HG02840 (cell line): ENCODE results near the gene SOHLH1.
"Not testable (repeated sequence)": the region's sequence is repeated elsewhere in the genome, so short reads cannot be mapped to it uniquely, and the experiment has no call there.

Source experiments
- ATAC-seq: cut with Tn5 transposase; IDR thresholded peaks from one replicate; pipeline ENCODE4 v1.9.1; 2021; ENCODE audit warnings: mild to moderate bottlenecking, moderate library complexity, moderate number of reproducible peaks; ENCODE audit not compliant: unreplicated experiment, low FRiP score

SOHLH1 gene

DNA sequence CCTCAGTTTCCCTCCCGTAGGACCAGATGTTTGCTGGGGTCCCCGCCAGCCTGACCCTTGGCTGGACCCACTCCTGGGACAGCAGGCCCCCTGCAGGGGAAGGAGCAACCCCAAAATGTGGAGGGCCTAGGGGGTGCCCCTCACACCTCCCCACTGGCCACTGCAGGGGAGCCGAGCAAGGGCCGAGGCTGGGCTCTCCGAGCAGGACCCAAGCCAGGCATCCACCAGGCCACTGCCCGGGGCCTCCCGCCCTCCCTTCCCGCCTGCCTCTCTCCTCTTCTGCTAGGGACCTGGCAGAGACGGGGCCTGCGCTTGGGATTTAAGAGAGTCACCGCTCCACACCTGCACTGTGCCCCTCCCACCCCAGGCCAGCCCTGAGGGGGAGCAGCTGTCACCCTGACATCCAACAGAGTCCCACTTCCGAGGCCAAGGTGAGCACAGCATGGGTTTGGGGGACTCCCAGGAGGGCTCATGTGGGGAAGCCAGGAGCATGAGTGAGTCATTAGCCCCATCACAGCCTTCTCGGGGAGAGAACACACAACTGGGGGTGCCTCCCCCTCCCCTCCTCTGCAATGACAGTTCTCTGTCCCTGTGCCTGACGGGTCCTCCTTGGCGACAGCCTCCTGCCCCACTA lies 15.8 kb downstream of the SOHLH1 start:
- no peak for ATAC-seq

DNA sequence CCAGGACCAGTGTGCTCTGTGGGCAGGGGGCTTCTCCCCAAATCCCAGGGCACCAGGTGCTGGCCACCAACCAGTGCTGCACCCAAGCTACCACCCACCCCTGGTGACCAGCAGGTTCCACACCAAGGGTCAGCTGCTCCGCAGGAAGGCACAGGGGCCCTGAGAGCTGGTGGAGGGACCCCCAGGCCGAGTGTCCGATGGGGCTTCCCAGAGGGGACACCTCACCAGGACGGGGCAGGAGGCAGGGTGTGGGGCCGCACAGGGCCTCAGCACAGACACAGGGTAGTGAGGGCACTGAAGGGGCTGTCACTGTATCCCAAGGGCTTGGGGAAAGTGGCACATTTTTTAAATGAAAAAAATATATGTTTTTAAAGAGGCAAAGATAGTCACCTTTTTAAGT lies 18.1 kb downstream of the SOHLH1 start:
- ATAC-seq, result no peak

DNA sequence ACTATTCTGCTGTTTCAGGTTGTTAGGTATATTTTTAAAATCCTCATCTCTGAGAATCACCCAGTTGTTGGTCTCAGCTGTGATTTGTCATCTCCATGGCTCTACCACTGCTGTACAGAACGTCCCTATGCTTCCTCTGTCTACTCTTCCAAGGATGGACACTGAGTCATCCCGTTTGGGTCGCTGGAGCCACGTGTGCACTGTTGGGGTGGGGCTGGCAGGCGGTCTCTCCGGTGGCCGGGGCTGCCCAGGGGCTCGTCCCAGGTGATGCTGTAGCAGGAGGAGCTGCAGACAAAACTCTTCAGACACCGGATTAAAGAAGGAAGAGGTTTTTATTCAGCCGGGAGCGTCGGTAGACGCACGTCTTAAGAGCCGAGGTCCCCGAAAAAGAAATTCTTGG lies 19.2 kb downstream of the SOHLH1 start:
- ATAC-seq, result no peak

DNA sequence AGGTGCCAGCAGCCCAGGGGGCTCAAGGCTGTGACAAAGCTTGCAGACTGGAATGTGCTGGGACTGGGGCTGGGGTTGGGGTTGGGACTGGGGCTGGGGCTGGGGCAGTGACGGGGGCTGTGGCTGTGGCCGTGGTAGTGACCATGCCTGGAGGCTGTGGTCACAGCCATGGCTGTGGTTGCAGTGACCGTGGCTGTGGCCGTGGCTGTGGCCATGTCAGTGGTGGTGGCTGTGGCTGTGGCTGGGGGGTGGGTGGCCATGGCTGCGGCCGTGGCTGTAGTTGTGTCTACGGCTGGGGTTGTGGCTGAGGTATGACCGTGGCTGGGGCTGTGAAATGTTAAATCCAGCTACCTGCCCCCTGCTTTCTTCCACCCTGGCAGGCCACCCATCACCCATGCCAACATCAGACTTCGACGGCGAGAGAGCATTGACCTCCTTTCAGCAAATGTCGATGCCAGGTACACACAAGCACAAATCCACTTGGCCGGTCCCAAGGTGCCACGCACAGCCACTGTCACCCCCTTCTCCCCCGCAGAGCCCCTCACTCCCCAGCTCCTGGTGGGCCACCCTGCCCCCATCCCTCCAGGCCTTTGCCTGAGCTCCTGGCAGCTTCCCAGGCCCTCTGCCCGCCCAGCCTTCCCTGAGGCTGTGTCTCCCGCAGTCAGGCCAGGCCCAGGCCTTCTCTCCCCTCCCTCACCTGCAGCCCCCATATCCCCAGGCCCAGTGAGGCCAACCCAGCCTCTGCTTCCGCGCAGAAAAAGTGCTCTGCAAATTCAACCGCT lies 20.9 kb downstream of the SOHLH1 start:
- no peak for ATAC-seq

DNA sequence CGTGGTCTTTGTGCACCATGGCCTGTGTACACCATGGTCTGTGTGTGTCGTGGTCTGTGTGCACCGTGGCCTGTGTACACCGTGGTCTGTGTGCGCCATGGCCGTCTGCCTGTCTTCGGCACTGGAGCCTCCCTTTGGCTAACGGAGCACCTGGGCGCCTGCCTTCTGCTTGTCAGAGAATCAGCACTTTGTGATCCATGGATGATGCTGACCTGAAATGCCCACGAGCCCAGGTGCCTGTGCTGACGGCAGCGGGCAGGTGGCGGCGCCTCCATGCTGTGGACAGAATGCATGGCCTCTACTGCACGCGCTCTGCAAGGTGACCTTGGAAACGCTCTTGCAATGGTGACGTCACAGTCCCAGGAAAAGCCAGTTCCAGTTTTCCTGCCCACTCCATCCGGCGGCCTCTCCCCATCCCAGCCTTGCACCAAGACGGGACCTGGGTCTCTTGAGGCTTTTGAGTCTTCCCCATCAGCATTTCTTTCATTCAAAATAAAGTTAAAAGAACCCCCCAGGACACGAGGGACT lies 21.6 kb downstream of the SOHLH1 start:
- ATAC-seq, result no peak

DNA sequence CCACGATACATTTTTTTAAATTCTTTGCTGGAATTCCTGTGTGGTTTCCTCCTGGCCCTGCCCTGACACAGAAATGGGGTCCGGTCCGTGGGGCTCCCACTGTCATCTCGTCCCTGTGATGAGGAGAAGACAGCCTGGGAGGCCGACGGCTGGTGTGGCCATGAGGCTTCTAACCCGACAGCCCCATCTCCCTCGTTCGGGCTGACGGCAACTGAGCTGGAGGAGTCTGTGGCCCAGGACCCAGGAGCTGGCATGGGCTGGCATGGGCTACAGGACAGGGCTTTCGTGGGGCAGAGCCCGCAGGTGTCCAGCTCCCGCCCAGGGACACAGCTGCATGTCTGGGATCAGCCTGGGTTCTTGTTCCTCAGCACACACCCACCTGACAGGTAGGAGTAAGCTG lies 22.4 kb downstream of the SOHLH1 start:
- ATAC-seq, result no peak

DNA sequence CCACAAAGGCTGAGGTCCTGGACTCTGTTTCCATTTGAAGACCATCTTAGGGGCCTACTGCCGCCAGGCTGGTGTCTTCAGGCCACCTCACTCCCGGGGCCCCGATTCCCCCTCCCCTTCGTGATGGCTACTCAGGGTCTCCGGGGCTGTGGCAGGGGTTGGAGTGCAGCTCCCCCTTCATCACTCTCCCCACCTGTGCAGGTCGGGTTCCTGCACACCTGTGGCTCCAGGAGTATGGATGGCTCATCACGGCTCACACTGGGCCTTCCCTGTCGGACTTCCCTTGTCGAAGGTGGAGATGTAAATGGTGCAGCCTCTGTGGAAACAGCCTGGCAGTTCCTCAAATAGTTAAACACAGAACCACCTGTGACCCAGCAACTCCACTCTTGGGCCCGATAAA lies 24.3 kb downstream of the SOHLH1 start:
- no peak for ATAC-seq

DNA sequence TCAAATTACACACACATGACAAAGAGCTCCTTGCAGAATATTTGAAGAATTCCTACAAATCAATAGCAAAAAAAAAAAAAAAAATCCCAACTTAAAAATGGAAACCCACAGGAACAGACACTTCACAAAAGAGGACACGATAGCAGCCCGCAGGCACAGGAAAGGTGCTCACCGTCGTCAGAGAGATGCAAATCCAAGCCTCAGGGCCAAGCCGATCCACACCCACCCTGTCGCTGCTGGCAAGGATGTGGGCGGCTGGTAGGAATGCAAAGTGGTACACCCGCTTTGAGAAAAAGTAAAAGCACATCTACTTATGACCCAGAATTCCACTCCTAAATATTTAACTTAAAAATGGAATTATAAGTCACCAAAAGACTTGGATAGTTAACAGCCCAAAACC lies 25.3 kb downstream of the SOHLH1 start:
- no peak for ATAC-seq

DNA sequence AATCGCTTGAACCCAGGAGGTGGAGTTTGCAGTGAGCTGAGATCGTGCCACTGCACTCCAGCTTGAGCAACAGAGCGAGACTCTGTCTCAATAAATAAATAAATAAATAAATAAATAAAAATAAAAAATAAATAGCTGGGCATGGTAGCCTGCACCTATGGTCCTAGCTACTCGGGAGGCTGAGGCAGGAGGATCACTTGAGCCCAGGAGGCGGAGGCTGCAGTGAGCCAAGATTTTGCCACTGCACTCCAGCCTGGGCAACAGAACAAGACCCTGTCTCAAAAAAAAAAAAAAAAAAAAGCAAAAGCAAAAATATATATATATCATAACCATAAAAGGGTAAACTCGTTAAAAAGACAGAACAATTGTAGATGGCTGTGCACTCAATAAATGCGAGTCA lies 26.5 kb downstream of the SOHLH1 start:
- ATAC-seq, result not testable (repeated sequence)

DNA sequence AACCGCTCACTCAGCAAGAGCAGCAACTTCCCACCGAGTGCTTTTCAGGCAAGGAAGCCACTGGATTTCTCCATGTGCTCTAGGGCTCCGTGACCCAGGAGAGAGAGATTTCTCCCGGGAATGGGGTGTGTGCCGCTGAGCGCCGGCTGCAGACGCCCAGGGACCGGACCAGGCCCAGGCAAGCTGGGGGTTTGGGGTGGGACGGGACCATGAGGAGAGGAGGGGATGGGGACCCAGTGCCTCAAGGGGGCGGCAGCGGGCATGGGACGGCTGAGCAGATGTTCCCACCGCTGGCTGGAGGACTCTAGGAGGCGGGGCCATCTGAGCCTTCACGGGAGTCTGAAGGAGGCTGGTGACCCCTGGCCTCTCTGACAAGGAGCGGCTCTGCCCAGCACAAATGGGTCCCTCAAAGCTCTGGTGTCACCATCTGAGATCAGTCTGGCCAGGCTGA lies 27.7 kb downstream of the SOHLH1 start:
- ATAC-seq, result no peak

DNA sequence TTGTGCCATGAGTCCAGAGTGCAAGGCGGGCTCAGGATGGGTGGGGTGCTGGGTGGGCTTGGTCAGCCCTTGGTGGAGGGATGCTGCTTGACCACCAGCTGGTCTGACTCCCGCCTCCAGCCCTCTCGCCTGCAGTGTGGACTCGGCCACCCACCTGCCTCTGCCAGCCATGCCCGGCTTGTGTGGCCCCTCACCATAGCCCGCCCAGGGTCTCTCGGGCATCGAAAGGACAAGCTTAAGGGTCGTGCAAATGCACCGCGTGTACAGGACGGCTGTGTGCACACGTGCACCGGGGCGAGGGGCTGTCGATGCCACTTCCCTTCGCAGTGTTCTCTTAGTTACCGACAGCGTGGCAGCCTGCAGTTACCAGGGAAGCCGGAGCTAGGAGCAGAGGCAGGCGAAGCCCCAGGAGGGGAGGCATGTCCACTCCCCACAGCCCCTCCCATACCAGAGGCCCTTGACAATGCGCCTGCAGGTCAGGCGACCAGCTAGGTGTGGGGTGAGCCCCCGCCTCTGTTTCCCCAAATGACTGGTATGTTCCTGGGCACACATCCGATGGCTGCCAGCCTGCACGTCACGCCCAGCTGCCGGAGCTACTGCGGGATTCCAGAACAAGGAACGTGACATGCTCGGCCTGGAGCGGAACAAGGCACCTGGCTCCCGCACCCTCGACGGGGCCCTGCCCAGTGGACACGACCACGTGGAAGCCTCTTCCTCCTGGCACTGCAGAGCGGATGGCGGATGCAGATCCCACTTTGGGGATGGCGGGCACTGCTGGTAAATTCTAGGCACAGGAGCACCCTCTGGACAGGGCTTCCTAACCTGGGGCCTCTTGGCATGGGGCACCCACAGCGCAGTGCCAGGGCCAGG lies 28.3 kb downstream of the SOHLH1 start:
- ATAC-seq, result no peak

DNA sequence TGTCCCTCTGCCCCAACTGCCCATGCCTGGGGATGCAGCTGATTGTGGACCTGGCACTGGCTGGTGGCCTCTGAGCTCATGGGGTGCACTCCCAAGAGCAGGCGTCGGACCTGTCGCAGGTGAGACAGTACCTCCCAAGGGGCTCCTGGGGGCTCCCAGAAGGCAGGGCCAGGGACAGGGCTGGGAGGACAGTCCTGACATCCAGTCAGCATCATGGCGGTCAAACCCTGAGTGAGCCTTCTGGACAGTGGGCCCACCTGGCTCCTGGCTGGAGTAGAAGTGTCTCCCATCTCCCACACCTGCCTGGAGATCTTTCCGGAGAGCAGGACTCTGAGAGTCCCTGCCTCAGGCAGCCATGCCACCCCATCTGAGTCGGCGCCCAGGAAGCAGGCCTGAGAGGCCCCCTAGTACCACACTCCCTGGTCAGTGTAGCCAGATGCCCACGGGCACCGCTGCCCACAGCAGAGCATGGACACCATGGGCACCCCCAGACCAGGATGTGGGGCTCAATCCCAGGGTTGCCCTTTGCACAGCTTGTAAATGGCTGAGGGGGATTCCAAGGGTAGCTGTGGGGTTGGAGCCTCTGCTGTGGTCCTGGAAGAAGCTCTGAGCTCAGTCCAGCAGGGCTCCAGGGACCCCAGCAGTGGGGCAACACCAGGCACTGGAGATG lies 29.5 kb downstream of the SOHLH1 start:
- no peak for ATAC-seq

DNA sequence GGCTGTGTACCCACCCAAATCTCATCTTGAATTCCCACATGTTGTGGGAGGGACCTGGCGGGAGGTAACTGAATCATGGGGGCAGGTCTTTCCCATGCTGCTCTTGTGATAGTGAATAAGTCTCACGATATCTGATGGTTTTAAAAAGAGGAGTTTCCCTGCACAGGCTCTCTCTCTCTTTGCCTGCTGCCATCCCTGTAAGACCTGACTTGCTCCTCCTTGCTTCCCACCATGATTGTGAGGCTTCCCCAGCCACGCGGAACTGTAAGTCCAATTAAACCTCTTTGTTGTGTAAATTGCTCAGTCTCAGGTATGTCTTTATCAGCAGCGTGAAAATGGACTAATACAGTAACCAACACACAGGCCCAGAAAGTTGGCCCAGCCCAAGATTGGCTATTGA lies 30.3 kb downstream of the SOHLH1 start:
- ATAC-seq, result not testable (repeated sequence)

DNA sequence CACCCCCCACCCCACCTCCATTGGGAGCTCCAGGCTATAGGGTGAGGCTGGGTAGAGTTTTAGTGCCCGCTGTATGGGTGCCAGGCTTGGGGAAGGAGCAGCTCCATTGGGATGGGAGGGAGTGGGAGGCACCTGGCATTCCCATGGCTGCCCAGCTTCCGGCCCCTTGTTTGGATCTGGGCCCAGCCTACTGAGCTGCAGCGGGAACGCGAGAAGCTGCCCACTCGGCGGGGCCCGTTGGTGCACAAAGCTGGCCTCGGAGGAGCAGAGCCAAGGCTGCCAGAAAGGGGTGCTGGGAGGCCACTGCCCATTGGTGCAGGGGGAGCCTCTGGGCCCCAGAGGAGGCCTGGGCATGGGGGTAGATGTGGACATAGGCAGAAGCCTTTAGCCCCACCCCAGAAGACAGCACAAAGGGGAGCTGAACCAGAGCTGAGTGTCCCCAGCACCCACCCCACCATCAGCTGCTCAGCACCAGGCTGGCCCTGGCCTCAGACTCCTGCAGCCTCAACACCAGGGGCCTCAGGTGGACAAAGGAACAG lies 31.7 kb downstream of the SOHLH1 start:
- ATAC-seq, result no peak

DNA sequence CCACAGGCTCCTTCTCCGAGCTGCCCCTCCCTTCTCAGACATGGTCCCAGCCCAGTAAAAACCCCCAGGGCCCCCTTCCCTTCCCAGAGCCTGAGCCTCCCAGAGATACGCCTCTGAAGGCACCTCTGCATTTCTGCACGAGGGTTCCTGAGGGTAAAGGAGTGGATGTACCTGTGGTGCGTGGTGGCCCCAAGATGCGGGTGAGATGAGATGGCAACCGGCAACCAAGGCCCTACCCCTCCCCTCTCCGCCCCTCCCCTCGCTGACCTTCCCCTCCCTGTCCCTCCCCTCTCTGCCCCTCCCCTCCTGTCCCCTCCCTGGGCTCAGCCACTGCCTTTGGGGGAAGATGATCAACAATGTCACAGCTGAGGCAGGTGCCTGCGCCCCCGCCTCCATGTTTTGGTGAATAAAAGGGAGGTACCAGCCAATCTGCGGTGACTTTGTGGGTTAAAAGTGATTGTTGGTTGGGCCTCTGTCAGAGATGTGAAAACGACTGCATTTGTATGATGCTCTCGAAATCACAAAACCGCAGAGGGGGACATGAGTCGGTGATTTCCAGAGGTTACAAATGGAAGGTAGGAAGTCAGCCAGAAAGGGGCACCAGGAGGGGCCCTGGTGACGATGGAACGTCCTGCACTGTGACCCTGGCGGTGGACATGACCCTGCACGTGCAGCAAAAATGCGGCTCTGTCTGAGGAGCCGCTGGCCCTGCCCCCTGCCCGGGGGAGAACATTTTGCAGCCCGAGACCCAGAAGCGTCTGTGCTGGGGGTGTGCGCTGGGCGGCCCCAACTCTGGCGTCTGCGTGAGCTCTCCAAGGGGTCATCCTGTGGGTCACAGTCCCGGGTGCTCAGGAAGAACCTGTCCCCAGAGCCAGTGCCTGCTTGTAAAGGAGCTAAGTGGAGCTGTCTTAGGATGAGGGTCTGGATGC lies 32.5 kb downstream of the SOHLH1 start:
- ATAC-seq, result no peak

DNA sequence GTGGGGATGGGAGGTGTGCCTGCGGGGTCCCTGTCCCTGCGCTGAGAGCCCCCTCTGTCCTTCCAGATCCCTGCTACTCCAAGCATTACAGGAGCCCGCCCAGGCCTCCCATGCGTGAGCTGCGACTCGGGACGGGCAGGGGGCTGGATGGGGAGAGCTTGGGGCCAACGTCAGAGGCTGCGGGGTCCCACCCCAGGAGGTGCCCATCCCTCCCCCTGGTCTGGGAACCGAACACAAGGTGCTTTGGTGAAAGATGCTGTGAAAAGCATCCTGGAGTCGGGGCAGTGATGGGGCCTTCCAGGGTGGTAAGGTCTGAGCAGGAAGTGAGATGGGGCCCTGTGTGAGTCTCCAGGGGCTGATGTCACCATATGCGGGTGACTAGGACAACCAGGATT lies 33.5 kb downstream of the SOHLH1 start:
- ATAC-seq, result no peak

DNA sequence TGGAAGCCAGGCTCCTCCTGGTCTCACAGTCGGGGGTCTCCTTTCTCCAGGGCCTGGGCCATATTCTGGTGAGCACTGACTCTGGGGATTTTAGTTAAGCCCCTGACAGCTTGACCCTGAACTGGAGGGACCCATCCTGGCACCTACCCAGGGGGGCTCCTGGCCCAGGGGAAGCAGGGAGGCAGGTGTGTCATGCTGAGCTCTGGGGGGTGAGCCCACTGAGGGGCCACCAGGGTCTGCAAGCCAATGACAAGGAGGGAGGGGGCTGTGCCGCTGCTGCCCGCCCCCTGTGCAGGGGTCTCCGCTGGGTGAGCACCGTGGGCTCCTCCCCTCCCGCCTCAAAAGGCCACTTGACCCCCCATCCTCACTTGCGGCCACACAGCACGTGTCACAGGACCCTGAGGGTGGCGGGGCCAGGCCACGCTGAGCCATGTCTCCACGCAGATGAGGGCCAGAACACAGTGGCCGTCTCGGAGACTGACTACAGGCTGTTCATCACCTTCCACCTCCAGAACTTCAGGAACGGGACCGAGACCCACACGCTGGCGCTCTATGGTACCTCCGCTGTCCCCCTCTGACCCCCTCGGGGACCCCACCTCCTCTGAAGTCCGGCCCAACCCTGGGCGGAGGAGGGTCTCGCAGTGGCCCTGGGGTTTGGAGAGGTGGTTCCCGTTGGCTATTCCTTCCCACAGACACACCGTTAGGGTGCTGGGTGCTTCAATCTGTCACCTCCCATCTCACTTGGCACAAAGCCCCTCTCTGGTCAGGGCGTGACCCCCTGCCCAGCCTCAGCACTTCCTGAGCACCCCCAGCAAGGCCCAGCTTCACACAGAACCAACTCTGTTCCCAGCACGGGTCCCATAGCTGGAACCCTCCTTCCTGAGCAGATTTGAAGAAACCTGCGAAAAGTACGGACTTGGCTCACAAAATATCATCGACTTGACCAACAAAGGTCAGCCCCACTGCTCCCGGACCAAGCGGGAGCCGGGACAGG lies 34.2 kb downstream of the SOHLH1 start:
- no peak for ATAC-seq

DNA sequence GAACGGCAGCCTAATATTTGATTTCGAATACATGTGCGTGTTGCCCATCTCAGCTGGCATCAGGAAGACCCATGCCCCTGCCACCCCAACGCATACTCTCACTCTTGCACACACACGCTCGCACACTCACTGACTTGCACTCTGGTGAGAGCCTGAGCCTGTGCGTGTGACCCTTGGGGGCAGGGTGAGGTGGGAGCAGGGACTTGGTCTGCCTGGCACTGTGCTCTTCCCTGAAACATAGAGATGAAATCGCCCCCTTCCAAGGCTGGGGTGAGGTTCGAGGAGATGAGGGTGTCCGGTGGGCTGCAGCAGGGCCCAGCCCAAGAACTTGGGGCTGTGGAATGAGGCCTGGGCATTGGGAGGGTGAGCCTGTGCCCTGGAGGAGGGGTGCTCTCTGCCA lies 35.0 kb downstream of the SOHLH1 start:
- ATAC-seq, result no peak
